Ramos (cell line): ENCODE data around the gene ADAT3.
"Not testable (repeated sequence)": the region's sequence is repeated elsewhere in the genome, so short reads cannot be mapped to it uniquely, and the experiment has no call there.

ENCODE experiments used
- in situ Hi-C: fragments of 300-500 bp; cut with MboI; formaldehyde crosslinking; loops from one replicate; pipeline ENCODE4 v1.14.3; 2022; ENCODE audit warnings: low sequenced_read_pairs; ENCODE audit not compliant: unreplicated experiment

Gene ADAT3

GRCh38 chr19:1865172-1866010 is 39.8 kb upstream of the ADAT3 start:
- in situ Hi-C loops: no loop called here

DNA sequence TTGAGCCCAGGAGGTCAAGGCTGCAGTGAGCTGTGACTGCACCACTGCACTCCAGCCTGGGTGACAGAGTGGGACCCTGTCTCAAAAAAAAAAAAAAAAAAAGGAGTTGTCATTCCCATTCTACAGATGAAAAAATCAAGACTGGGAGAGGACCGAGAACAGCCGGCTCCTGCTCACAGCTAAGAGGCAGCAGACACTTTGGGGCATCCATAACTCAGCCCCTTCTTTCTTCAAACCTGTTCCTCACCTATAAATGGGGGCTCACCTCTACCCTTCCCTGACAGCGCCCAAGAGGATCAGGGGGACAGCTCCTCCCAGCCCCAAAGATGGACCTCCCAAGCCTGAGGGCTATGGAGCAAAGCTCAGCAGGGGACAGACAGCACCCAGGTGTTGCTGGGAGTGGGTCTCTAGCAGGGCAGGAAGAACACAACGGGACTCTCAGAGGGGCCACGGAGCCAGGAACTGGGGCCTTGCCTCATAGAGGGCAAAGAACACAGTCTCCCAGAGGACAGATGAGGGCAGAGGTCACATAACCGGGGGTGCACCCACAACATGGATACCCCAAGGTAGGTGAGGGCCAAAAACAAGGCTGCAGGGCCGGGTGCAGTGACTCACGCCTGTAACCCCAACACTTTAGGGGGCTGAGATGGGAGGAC is 38.4 kb upstream of the ADAT3 start:
- in situ Hi-C loops: no loop called here

DNA sequence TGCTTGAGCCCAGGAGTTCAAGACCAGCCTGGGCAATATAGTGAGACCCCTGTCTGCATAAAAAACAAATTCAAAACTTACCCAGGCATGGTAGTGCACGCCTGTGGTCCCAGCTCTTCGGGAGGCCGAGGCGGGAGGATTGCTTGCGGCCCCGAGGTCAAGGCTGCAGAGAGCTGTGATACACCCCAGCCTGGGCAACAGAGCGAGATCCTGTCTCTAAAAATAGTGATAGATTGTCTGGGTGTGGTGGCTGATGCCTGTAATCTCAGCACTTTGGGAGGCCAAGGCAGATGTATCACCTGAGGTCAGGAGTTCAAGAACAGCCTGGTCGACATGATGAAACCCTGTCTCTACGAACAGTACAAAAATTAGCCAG is 37.9 kb upstream of the ADAT3 start:
- in situ Hi-C loops: no loop called here

GRCh38 chr19:1868971-1869370 is 36.2 kb upstream of the ADAT3 start:
- in situ Hi-C loops: no loop called here

DNA sequence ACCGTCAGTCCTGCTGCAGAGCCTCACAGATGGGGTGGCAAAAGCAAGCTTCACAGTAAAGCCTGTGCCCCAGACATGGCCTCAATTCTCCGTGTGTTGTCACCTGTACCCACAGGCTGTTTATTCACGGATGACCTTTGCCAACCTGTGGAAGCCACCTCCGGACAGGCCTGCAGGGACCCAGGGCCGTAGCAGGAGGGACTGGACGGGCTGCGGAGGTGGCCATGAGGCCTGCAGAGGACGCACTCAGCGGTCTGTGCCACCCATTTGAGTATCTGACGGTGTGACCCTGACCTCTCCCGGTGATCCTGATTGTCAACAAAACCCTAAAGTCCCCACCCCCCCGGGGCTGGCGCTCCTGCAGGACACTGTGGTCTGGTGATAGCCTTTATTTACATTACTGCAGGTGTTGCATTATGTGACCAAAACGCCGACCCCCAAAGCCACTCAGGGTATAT is 34.0 kb upstream of the ADAT3 start:
- in situ Hi-C loops: no loop called here

DNA sequence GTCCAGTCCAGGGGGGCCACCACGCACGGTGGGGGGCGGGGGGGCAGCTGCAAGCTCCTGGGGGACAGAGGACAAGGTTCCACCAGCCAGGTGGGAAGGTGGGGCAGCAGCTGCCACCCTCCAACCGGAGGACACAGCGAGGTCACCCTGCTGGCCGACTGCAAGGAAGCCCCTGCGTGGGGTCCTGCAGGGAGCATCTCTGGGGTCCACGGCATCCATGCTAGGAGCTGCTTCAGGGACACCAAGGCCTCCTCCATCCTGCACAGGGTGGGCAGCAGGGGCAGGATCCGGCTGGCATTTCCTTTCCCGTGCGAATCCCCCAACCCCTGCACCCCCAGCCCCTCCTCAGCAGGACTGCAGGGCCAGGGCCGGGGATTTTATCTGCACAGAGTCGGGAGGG is 33.6 kb upstream of the ADAT3 start:
- in situ Hi-C loops: no loop called here

- in situ Hi-C loops: no loop called here
Observed at GRCh38 chr19:1872807-1873523, 32.2 kb upstream of the ADAT3 start.

- in situ Hi-C loops: no loop called here
Observed at GRCh38 chr19:1873524-1874473, 31.4 kb upstream of the ADAT3 start.

GRCh38 chr19:1874554-1875185 is 30.5 kb upstream of the ADAT3 start:
- in situ Hi-C loops: no loop called here

DNA sequence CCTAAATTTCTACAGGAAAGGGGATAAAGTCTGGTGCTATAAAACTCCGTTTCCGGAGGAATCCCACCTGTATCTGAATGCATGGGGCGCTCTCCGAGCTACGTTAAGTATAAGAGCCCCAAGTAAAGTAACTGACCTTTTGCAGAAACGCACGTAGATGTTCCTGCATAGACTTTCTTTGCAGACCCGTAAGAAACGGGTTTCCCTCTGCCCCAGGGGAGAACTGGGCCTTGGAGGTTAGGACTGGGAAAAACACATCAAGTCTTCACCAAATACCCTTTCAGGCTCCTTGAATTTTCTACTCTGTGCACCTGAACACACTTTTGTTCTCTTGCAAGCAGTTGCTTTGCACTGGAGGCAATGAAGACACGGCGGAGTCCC is 29.9 kb upstream of the ADAT3 start:
- in situ Hi-C loops: not testable (repeated sequence)

DNA sequence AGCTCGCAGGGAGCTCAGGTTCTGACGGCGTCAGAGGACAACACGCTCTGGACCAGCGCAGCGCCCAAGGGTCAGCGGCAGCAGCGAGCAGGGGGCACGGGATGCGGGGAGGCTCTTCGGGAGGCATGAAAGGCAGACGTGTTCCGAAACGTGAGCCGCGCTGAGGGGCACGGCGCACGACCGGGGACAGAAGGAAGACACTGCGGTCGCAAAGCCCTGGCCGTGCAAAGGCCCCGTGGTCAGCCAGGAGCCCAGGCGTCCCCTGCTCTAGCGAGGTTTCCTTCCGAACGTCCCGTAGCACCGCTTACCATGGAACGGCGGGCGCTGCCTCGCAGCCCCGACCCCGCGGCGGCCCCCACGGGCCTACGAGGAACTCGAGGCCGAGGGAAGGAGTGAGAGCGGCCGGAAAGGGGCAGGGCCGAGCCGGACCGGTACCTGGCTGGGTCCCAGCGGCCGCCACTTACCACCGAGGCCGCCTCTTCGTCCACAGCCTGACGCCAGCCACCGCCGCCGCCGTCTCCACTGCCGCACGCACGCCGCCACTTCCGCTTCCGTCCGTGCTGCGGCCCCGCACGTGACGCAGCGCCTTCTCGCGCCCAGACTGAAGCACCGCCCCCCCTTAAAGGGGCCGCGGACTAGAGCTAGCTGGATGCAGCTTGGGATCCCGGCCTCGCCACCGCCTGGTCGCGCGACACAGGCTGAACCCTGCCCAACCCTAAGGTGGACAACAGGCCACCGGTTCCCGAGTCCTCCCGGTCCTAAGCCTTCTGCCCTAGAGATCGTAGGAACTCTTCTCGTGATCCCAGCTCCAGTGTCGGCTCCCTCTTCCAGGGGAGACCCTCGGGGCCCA is 29.3 kb upstream of the ADAT3 start:
- in situ Hi-C loops: no loop called here

DNA sequence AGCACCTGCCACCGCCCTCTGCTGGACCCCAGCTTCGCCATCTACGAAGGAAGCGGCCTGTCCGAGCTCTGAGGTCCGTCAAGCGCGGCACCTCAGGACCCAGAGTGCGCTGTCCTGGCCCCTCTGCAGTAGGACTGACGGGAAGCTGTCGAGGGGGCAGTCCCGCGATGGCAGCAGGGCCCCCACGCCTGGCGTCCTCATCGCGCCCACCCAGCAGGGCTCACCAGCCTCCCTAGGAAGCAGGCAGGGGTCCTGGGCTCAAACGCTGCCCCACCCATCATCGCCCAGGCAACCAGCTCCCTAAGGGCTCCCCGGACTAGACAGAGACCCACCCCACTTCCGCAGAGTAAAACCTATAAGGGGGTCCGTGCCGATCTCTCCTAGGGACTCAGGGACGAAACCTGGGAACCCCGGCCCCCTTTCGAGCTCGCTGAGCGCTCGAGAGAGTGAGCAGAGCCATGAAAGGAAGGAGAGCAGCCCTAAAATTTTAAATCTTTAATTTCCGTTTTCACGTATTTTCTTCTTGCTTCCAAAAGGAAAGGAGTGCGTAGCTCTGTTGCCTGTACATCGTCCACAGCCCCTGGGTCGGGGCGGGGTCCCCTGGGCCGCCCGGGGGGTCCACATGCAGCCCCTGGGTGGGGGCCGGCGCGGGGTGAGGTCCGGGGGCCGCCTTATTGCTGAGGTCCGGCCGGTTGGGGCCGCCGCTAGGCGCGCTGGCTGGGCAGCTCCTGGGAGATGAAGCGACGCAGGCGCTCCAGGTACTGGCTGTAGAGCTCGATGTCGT is 28.5 kb upstream of the ADAT3 start:
- in situ Hi-C loops: not testable (repeated sequence)

GRCh38 chr19:1877280-1877660 is 27.9 kb upstream of the ADAT3 start:
- in situ Hi-C loops: not testable (repeated sequence)

DNA sequence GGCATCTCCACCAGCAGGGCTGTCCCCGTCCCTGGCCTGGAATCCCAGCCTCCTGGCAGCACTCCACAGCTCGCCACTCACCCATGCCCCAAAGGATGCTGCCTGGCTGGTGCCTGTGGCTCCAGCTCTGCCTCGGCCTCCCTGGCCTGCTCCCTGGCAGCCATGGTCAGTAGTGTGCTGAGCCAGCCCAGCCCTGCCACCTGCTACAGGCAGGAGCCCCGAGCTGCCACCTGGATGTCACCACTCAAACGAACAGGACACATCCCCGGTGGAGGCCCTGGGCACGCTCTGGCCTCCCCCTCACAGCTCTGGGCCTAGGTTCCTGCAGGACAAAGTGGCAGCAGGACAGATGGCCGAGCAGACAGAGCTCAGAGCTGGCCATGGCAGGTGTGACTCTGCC is 26.6 kb upstream of the ADAT3 start:
- in situ Hi-C loops: not testable (repeated sequence)

- in situ Hi-C loops: not testable (repeated sequence)
Observed at GRCh38 chr19:1879982-1880381, 25.2 kb upstream of the ADAT3 start.

- in situ Hi-C loops: no loop called here
Observed at GRCh38 chr19:1880611-1881392, 24.4 kb upstream of the ADAT3 start.

- in situ Hi-C loops: not testable (repeated sequence)
Observed at GRCh38 chr19:1881393-1882088, 23.7 kb upstream of the ADAT3 start.
